ENCODE data around the gene FAM118B.
"Not testable (repeated sequence)": the region's sequence is repeated elsewhere in the genome, so short reads cannot be mapped to it uniquely, and the experiment has no call there.

Gene FAM118B

DNA sequence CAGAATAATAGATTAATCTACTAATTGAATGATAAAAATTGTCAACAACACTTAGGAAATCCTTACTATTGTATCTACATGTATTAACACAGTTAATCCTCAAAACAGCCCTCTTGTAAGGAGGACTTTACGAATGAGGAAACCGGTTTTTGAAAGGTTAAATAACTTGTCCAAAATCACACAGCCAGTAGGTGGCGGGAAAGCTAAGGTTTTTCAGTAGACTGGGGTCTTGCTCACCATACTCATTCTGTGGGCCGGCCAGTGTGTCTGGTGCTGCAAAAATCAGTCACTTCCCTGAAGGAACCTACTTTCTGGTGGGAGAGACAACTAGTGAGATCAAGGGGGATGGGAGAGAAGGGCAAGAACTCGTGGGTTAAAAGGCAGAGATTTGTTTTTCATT is 96.1 kb downstream of the FAM118B start:
- DNase-seq (ENCODE audit: insufficient read length, low spot score) (no peak), FAIRE-seq (no peak)

DNA sequence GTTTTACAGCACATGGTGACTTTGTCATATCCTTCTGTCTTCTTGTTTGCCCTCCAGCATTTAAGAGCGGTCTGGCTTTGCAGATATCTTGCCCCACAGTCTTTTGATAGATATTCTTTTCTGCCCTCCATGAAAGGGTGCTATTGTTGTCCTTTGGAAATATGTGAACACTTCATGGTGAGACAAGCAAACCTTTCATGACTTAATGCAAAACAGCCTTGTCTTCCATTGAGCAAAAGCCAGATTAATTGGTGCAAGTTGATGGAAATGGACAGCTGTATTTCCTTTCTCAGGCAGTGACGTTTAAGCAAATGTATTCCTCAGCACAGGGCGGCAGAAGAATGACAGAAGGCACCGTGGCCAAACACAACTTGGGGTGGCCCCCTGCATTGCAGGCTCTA is 96.7 kb downstream of the FAM118B start:
- DNase-seq (ENCODE audit: insufficient read length, low spot score) = no peak
- FAIRE-seq = no peak

DNA sequence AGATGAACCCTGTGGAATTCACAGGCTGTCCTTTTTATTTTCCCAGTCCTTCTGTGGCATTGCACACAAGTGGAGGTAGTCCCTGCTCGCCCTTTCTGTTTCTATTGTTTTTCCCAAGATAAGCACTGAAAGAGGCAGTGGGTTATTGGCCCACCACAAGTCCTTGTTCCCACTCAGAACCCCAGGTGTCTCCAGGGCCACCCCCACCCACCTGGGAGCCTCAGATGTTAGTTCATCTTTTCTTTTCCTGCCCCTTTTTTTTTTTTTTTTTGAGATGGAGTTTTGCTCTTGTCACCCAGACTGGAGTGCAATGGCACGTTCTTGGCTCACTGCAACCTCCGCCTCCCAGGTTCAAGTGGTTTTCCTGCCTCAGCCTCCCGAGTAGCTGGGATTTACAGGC is 97.2 kb downstream of the FAM118B start:
- not testable (repeated sequence) for FAIRE-seq; DNase-seq (ENCODE audit: insufficient read length, low spot score)

DNA sequence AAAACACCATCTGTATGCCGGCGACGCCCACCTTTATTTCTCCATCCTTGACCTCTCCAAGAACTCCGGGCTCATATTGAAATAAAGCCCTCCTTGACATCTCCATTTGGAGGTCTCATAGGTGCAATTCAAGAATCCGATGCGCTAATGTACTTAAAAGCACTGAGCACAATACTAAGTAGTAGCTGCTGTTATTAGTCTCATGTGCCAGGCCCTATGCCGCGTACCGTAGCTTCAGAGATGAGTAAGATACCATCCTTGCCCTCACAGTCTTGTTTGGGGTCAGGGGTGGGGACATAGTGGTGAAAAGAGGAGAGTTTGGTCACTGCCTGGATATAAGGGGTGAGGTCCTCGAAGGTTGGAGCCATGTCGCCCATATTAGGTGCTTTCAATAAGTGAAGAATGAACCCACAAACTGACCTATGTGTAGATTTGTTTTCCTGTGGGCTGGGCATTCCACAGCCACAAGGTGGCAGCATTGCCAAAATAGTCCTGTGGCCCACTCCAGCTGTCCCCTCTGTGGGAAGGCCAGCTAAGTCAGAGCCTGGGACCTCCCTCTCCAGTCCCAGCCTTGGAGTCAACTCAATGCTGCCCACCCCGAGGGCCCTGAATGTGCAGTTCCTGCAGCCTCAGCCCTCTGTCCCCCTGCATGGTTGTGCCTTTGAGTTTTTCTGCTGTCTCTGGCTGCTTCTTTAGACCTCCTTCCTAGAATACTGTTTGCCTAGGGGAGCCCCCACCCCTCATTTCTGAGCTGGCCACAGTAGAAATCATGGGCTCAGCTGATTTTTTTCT is 98.8 kb downstream of the FAM118B start:
- DNase-seq (ENCODE audit: insufficient read length, low spot score) = peak; percentile 68
- FAIRE-seq = no peak

DNA sequence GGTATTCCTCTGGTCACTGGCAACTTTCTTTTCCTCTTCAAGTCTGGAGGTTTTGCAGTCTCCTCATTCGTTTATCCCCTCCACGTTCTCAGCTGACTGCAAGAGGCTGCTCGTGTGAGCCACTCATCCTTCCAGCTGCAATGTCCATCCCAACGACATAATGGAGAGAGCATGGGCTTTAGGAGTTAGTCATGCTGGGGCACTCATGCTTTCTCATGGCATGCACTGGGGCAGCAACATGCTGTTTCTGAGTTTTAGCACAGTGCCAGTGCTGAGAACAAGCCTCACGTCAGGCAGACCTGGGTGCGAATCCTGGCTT is 99.4 kb downstream of the FAM118B start:
- DNase-seq (ENCODE audit: insufficient read length, low spot score) (no peak), FAIRE-seq (no peak)

DNA sequence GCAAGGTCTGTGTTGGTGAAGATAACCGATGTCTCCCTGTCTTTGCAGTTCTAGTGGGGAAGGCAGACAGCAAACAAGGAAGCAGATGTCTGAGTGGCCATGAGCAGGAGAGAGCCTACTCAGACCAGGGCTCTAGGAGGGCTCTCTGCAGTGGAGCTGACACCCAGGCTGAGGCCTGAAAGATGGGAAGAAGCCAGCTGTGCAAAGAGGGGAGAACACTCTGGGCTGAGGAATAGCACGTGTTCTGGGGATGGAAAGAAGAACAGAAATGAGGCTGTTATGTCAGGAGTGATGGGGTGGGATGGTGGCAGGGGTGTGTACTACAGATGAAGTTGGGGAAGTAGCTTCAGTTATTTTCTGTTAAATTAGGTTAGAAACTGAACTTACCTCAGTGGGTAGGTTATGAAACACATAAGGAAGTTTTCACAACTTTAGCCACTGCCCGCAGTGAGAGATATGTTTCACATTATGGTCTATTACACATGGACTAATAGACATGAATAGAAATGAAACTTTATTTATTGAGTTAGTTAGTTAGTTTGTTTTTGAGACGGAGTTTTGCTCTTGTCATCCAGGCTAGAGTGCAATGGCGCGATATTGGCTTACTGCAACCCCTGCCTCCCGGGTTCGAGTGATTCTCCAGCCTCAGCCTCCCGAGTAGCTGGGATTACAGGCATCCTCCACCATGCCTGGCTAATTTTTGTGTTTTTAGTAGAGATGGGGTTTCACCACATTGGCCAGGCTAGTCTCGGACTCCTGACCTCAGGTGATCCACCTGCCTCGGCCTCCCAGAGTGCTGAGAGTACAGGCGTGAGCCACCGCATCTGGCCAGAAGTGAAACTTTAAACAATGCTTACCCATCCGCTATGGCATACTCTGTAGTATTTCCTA is 100.1 kb downstream of the FAM118B start:
- FAIRE-seq = no peak
- no peak for DNase-seq (ENCODE audit: insufficient read length, low spot score)

Data from HTR-8/SVneo (cell line).